NB4 (cell line): ENCODE results near the gene OS9.
"Not testable (repeated sequence)": the region's sequence is repeated elsewhere in the genome, so short reads cannot be mapped to it uniquely, and the experiment has no call there.

ENCODE experiments used
- DNase-seq: peaks from one replicate; pipeline ENCODE4 v3.0.0; 2010; ENCODE audit warnings: low read depth
- H3K4me3 ChIP-seq: one replicate; pipeline ENCODE4 v1.5.1; 2011; ENCODE audit warnings: mild to moderate bottlenecking, low read depth, low read length, moderate library complexity
- CTCF ChIP-seq: IDR thresholded peaks from one replicate; pipeline ENCODE4 v1.5.1; 2012; ENCODE audit warnings: low read depth, low read length
- MYC ChIP-seq: IDR thresholded peaks from 2 replicates; pipeline ENCODE4 v1.6.1; 2011; ENCODE audit warnings: low read depth, low read length
- POLR2A ChIP-seq: IDR thresholded peaks from 2 replicates; pipeline ENCODE4 v1.6.1; 2011; ENCODE audit warnings: mild to moderate bottlenecking; ENCODE audit not compliant: insufficient read length; ENCODE audit errors: extremely low read depth
- TF ChIP-seq, protein P1 (sequence below): IDR thresholded peaks from 2 replicates; pipeline ENCODE4 v1.6.1; 2011; ENCODE audit warnings: low read depth, low read length

The OS9 gene, protein sequence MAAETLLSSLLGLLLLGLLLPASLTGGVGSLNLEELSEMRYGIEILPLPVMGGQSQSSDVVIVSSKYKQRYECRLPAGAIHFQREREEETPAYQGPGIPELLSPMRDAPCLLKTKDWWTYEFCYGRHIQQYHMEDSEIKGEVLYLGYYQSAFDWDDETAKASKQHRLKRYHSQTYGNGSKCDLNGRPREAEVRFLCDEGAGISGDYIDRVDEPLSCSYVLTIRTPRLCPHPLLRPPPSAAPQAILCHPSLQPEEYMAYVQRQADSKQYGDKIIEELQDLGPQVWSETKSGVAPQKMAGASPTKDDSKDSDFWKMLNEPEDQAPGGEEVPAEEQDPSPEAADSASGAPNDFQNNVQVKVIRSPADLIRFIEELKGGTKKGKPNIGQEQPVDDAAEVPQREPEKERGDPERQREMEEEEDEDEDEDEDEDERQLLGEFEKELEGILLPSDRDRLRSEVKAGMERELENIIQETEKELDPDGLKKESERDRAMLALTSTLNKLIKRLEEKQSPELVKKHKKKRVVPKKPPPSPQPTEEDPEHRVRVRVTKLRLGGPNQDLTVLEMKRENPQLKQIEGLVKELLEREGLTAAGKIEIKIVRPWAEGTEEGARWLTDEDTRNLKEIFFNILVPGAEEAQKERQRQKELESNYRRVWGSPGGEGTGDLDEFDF

DNA sequence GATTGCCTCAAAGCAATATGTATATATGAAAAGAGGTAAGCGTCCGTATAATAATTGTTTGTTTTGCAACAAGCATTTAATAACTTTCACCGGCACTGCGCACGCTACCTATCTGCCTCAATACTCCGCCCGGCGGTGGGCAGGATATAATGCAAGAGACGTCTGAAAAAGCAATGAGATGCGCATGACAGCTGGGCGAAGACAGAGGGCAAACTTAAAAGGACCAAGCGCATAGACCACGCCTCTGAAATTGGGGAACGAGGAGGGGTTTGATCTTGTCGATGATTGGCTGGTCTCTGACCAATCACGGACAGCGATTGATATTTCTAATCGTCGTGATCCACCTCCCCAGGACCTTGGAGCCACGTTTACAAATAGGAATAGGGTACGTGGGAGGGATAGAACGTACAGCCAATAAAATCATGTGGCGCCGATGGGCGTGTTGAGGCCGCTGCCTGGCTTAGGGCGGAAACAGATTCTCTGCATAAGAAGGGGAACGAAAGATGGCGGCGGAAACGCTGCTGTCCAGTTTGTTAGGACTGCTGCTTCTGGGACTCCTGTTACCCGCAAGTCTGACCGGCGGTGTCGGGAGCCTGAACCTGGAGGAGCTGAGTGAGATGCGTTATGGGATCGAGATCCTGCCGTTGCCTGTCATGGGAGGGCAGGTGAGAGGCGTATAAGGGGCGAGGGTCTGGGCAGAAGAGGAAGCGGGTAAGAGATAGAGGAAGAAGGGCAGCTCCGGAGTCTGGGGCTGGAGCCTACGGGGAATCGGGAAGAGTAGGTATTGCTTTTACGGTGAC, at the start of gene OS9:
Gene OS9 (plus strand): TSS at position 474 of the 800 bp plus-strand sequence. CDS start 30 bp downstream, at position 504.
- peak; percentile 100 for DNase-seq
- TF ChIP-seq, protein P1, sequence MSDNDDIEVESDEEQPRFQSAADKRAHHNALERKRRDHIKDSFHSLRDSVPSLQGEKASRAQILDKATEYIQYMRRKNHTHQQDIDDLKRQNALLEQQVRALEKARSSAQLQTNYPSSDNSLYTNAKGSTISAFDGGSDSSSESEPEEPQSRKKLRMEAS: peak; percentile 14
- peak; percentile 87 for TF ChIP-seq POLR2A
- peak; percentile 72 for TF ChIP-seq CTCF
- peak; percentile 66; the same call in 1 of the 2 replicates for TF ChIP-seq MYC
- peak within 1 kb of the TSS; percentile 95 for H3K4me3 ChIP-seq

- peak; percentile 56 for DNase-seq
- H3K4me3 ChIP-seq: not testable (repeated sequence)
These were observed 47.8 kb upstream of the OS9 start for GRCh38 chr12:57645990-57646658.

DNA sequence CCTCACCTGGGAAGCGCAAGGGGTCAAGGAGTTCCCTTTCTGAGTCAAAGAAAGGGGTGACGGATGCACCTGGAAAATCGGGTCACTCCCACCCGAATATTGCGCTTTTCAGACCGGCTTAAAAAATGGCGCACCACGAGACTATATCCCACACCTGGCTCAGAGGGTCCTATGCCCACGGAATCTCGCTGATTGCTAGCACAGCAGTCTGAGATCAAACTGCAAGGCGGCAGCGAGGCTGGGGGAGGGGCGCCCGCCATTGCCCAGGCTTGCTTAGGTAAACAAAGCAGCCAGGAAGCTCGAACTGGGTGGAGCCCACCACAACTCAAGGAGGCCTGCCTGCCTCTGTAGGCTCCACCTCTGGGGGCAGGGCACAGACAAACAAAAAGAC, 47.3 kb upstream of the OS9 start:
- not testable (repeated sequence) for DNase-seq, H3K4me3 ChIP-seq

GRCh38 chr12:57654042-57654441, 39.9 kb upstream of the OS9 start:
- H3K4me3 ChIP-seq: no peak overlapping the region
- DNase-seq: no peak
- TF ChIP-seq, protein P1: no peak
- TF ChIP-seq POLR2A: no peak
- no peak for TF ChIP-seq MYC

- TF ChIP-seq CTCF (no peak), MYC (no peak), POLR2A (no peak)
- TF ChIP-seq, protein P1: no peak
- no peak overlapping the region for H3K4me3 ChIP-seq
- DNase-seq: no peak
These were observed 38.2 kb upstream of the OS9 start for GRCh38 chr12:57655541-57656240.

- not testable (repeated sequence) for DNase-seq, H3K4me3 ChIP-seq
These were observed 37.5 kb upstream of the OS9 start for GRCh38 chr12:57656408-57656807.

DNA sequence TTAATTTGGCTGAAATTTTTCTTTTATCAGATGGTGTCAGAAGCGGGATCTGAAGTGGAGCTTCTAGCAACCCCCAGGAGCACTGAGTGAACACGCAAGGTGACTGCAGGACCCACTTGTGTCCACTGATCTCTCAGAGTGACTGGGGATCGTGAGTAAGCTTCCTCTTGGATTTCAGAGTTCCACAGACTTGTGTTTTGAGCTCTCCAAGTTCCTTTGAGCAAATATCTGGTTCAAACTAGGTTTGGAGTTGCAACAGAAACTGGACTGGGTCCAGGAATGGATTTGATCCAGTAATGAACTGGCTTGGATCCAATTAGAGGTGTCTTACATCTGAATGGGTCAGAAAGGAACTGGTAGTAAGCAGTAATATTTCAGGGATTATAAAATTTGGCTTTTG, 36.2 kb upstream of the OS9 start:
- no peak overlapping the region for H3K4me3 ChIP-seq
- no peak for TF ChIP-seq CTCF
- TF ChIP-seq POLR2A: no peak
- no peak for TF ChIP-seq MYC
- TF ChIP-seq, protein P1: no peak
- DNase-seq: no peak
